Aorta (tissue), 5 donors: ENCODE results near the gene RHOT1. TPM values are rescaled to one million over a fixed set of nuclear protein-coding genes. Genes with fewer than 3 reads are reported as not detected.
"Not testable (repeated sequence)": the region's sequence is repeated elsewhere in the genome, so short reads cannot be mapped to it uniquely, and the experiment has no call there.

Source experiments
- ATAC-seq: fragments of 200-7000 bp; cut with Tn5 transposase; one replicate; pipeline ENCODE4 v1.9.1; 2022; ENCODE audit warnings: moderate library complexity; ENCODE audit not compliant: low FRiP score
- DNase-seq, 2 donors: peaks; one replicate each; pipeline ENCODE4 v3.0.0-alpha.2; 2020
- H3K27ac ChIP-seq, 2 donors: one replicate each; pipeline ENCODE4 v1.5.1; 2013; ENCODE audit warnings: low read length in 2 of 2, mild to moderate bottlenecking in 2 of 2, moderate library complexity in 2 of 2, control low read depth in 1 of 2, inconsistent platforms in 1 of 2, low read depth in 1 of 2
- H3K27me3 ChIP-seq, 2 donors: one replicate each; pipeline ENCODE4 v1.6.1; 2013; ENCODE audit warnings: control low read depth in 1 of 2, low read length in 1 of 2, mild to moderate bottlenecking in 1 of 2, moderate library complexity in 1 of 2; ENCODE audit not compliant: insufficient read depth in 2 of 2, control insufficient read depth in 1 of 2
- H3K36me3 ChIP-seq, 2 donors: one replicate each; pipeline ENCODE4 v1.6.1; 2013; ENCODE audit warnings: control low read depth in 1 of 2, low read length in 1 of 2, mild to moderate bottlenecking in 1 of 2; ENCODE audit not compliant: insufficient read depth in 2 of 2, control insufficient read depth in 1 of 2
- H3K4me1 ChIP-seq, 2 donors: one replicate each; pipeline ENCODE4 v1.6.1; 2013; ENCODE audit warnings: low read length in 2 of 2, control low read depth in 1 of 2, mild to moderate bottlenecking in 1 of 2, moderate library complexity in 1 of 2; ENCODE audit not compliant: insufficient read depth in 2 of 2, control insufficient read depth in 1 of 2
- H3K4me3 ChIP-seq, 2 donors: one replicate each; pipeline ENCODE4 v1.5.1; 2013; ENCODE audit warnings: low read length in 2 of 2, control low read depth in 1 of 2, mild to moderate bottlenecking in 1 of 2
- H3K9me3 ChIP-seq: one replicate; pipeline ENCODE4 v1.6.1; 2013; ENCODE audit warnings: mild to moderate bottlenecking, low read length; ENCODE audit not compliant: control insufficient read depth
- WGBS, 2 donors: extraction: QIAGEN DNeasy Blood & Tissue Kit; methylation state at CpG; one replicate each; pipeline ENCODE4 v1.1.7; 2013; 5-methylcytosine and 5-hydroxymethylcytosine counted together
- intact Hi-C, 2 donors: fragments of 100-400 bp; cut with DNase I; formaldehyde crosslinking; loops; one replicate each; pipeline versions ENCODE4 v1.14.2 to v1.15.0; 2022
- long read RNA-seq, 2 donors: library from polyadenylated mRNA; unstranded; transcript quantifications; one replicate each; pipeline ENCODE4 v2.0.0, GENCODE V29; 2020 to 2021
- polyA plus RNA-seq, 2 donors: library from polyadenylated mRNA; stranded (reverse); fragments of 200-250 nt; gene quantifications; one replicate each; pipeline ENCODE4 v1.2.3, GENCODE V29; 2013
- total RNA-seq, 2 donors: library from RNA; stranded (reverse); fragmentation: NEBNext Ultra II Directional; extraction: Animal tissue kit (Norgen Biotek cat#: 25700); gene quantifications; one replicate each; pipeline ENCODE4 v1.2.1, GENCODE V29; 2021
- donor health status: healthy with polysubstance abuse.
- donor health status: Bipolar disorder and iron deficiency.
- donor health status: DM: no; HTN: no; CAD: no.
- donor health status: DM: no; HTN: no; CAD: no.
- donor health status: DM: yes; HTN: yes; CAD: no.

Gene RHOT1
- total RNA-seq (10 to 100 TPM; 36.0 to 42.0 TPM), polyA plus RNA-seq (10 to 100 TPM; 28.5 to 38.9 TPM)
- long read RNA-seq, donor 1, partial matches to known transcripts, result 11 of 27 reads
- long read RNA-seq, donor 1, other reads (novel, unspliced or antisense), result 10 of 27 reads
- long read RNA-seq, donor 2, transcript RHOT1-201 (19 exons, 3,133 nt), result major isoform, 6 of 27 reads
- long read RNA-seq, donor 2, partial matches to known transcripts, result 5 of 27 reads
- long read RNA-seq, donor 2, other reads (novel, unspliced or antisense), result 13 of 27 reads

- peak within 1 kb of the TSS; percentile 66 to 87 for H3K27ac ChIP-seq
- 0% methylated on average over 54 to 84 of the region's 84 CpGs for WGBS, 2 donors
- peak within 1 kb of the TSS; percentile 87 to 91 for H3K4me3 ChIP-seq
- intact Hi-C loops, result loop anchor here in 1 of 2 donors (10.0 kb wide), 1 partner anchor 137 kb away; the partner anchor contains the start of gene LRRC37B
- no peaks in the 10 kb centered on the region for H3K9me3 ChIP-seq
- DNase-seq (peak; percentile 82 to 92), ATAC-seq (peak; percentile 94)
- no peaks in the 10 kb centered on the region for H3K36me3 ChIP-seq
- H3K27me3 ChIP-seq, result no peaks in the 10 kb centered on the region
- peaks cover 0 to 4% of the 10 kb centered on the region in 2 donors for H3K4me1 ChIP-seq
These were observed at the start of gene RHOT1 for GRCh38 chr17:32142038-32142856. RHOT1 (plus strand) TSS chr17:32142502; CDS start chr17:32142693, 191 bp downstream.

- Histone ChIP-seq H3K27ac (no peak overlapping the region), H3K4me1 (no peaks in the 10 kb centered on the region), H3K4me3 (no peak overlapping the region), H3K36me3 (no peaks in the 10 kb centered on the region), H3K27me3 (peaks cover 0 to 2% of the 10 kb centered on the region in 2 donors), H3K9me3 (no peaks in the 10 kb centered on the region)
- no peak for DNase-seq
- no peak for ATAC-seq
- intact Hi-C loops, result no loop called here
- WGBS, 2 donors, result 41 to 53% methylated on average over 2 of the region's 2 CpGs
These were observed 42.6 kb upstream of the RHOT1 start for GRCh38 chr17:32099686-32100085.

- H3K27ac ChIP-seq, H3K27me3 ChIP-seq, H3K9me3 ChIP-seq, H3K4me1 ChIP-seq, intact Hi-C loops, ATAC-seq, H3K4me3 ChIP-seq, DNase-seq, H3K36me3 ChIP-seq: not testable (repeated sequence)
- WGBS, 2 donors, result 95 to 96% methylated on average over 8 of the region's 8 CpGs
These were observed 42.0 kb upstream of the RHOT1 start for GRCh38 chr17:32100323-32100722.

- Histone ChIP-seq H3K4me3 (no peak overlapping the region), H3K9me3 (no peaks in the 10 kb centered on the region), H3K4me1 (no peaks in the 10 kb centered on the region), H3K27me3 (peaks cover 0 to 2% of the 10 kb centered on the region in 2 donors), H3K36me3 (no peaks in the 10 kb centered on the region), H3K27ac (no peak overlapping the region)
- intact Hi-C loops, result no loop called here
- DNase-seq, result no peak
- WGBS, 2 donors, result 33 to 35% methylated on average over 8 of the region's 8 CpGs
- ATAC-seq, result no peak
These were observed 41.2 kb upstream of the RHOT1 start for GRCh38 chr17:32100971-32101631.

- 91 to 93% methylated on average over 5 of the region's 5 CpGs for WGBS, 2 donors
- DNase-seq (no peak), ATAC-seq (no peak)
- Histone ChIP-seq H3K27ac (no peak overlapping the region), H3K27me3 (peaks cover 0 to 2% of the 10 kb centered on the region in 2 donors), H3K4me1 (no peaks in the 10 kb centered on the region), H3K36me3 (no peaks in the 10 kb centered on the region), H3K4me3 (no peak overlapping the region), H3K9me3 (no peaks in the 10 kb centered on the region)
- intact Hi-C loops, result no loop called here
These were observed 40.1 kb upstream of the RHOT1 start for GRCh38 chr17:32102172-32102571.

- ATAC-seq (no peak), DNase-seq (no peak)
- H3K27ac ChIP-seq, result no peak overlapping the region
- H3K27me3 ChIP-seq, result peaks cover 0 to 2% of the 10 kb centered on the region in 2 donors
- WGBS, 2 donors, result 75% methylated on average over 5 of the region's 5 CpGs
- H3K4me3 ChIP-seq, result no peak overlapping the region
- H3K36me3 ChIP-seq, result no peaks in the 10 kb centered on the region
- intact Hi-C loops, result no loop called here
- H3K9me3 ChIP-seq, result no peaks in the 10 kb centered on the region
- H3K4me1 ChIP-seq, result no peaks in the 10 kb centered on the region
These were observed 39.6 kb upstream of the RHOT1 start for GRCh38 chr17:32102646-32103186.

- Histone ChIP-seq H3K27ac (no peak overlapping the region), H3K4me1 (no peaks in the 10 kb centered on the region), H3K4me3 (no peak overlapping the region), H3K9me3 (no peaks in the 10 kb centered on the region), H3K27me3 (peaks cover 0 to 2% of the 10 kb centered on the region in 2 donors), H3K36me3 (no peaks in the 10 kb centered on the region)
- DNase-seq (no peak), ATAC-seq (no peak)
- 44 to 54% methylated on average over 7 of the region's 7 CpGs for WGBS, 2 donors
- intact Hi-C loops, result no loop called here
These were observed 38.7 kb upstream of the RHOT1 start for GRCh38 chr17:32103476-32104113.

- H3K4me1 ChIP-seq, result no peaks in the 10 kb centered on the region
- no peaks in the 10 kb centered on the region for H3K9me3 ChIP-seq
- H3K36me3 ChIP-seq, result no peaks in the 10 kb centered on the region
- peaks cover 0 to 2% of the 10 kb centered on the region in 2 donors for H3K27me3 ChIP-seq
- 92 to 97% methylated on average over 3 of the region's 3 CpGs for WGBS, 2 donors
- no peak overlapping the region for H3K4me3 ChIP-seq
- DNase-seq (no peak), ATAC-seq (no peak)
- intact Hi-C loops, result no loop called here
- H3K27ac ChIP-seq, result no peak overlapping the region
These were observed 38.1 kb upstream of the RHOT1 start for GRCh38 chr17:32104158-32104557.
